Mesendoderm (in vitro differentiated cells): Measurements from ENCODE around the gene FBH1.
"Not testable (repeated sequence)": the region's sequence is repeated elsewhere in the genome, so short reads cannot be mapped to it uniquely, and the experiment has no call there.

Experiments
- DNase-seq: peaks from one replicate; pipeline ENCODE4 v3.0.0; 2013
- H2AK5ac ChIP-seq: 2 replicates; pipeline ENCODE4 v1.6.1; 2013; ENCODE audit warnings: low read length, inconsistent platforms
- H2BK120ac ChIP-seq: 2 replicates; pipeline ENCODE4 v1.6.1; 2013; ENCODE audit warnings: low read depth, mild to moderate bottlenecking, low read length, moderate library complexity, mixed read lengths
- H2BK15ac ChIP-seq: replicated peaks from 2 replicates; pipeline ENCODE4 v1.6.1; 2013; ENCODE audit warnings: low read depth, mild to moderate bottlenecking, moderate library complexity
- H2BK5ac ChIP-seq: 2 replicates; pipeline ENCODE4 v1.6.1; 2013; ENCODE audit warnings: low read length, inconsistent platforms
- H3K18ac ChIP-seq: 2 replicates; pipeline ENCODE4 v1.6.1; 2013; ENCODE audit warnings: mild to moderate bottlenecking, low read length, mixed read lengths
- H3K23ac ChIP-seq: one replicate; pipeline ENCODE4 v1.6.1; 2013; ENCODE audit warnings: low read length
- H3K27ac ChIP-seq: 2 replicates; pipeline ENCODE4 v1.5.1; 2013; ENCODE audit warnings: low read depth, mild to moderate bottlenecking, inconsistent platforms, low read length, moderate library complexity
- H3K27me3 ChIP-seq: 2 replicates; pipeline ENCODE4 v1.6.1; 2013; ENCODE audit warnings: low read length, control low read depth, mild to moderate bottlenecking, inconsistent platforms; ENCODE audit not compliant: insufficient read depth, poor library complexity
- H3K36me3 ChIP-seq: 2 replicates; pipeline ENCODE4 v1.6.1; 2013; ENCODE audit warnings: low read length, inconsistent platforms; ENCODE audit not compliant: control insufficient read depth, insufficient read depth
- H3K4ac ChIP-seq: one replicate; pipeline ENCODE4 v1.6.1; 2013; ENCODE audit warnings: low read depth, mild to moderate bottlenecking, low read length, moderate library complexity
- H3K4me1 ChIP-seq: 2 replicates; pipeline ENCODE4 v1.6.1; 2013; ENCODE audit warnings: low read depth, low read length, inconsistent platforms; ENCODE audit not compliant: control insufficient read depth
- H3K4me2 ChIP-seq: 2 replicates; pipeline ENCODE4 v1.6.1; 2013; ENCODE audit warnings: low read length
- H3K4me3 ChIP-seq: 2 replicates; pipeline ENCODE4 v1.5.1; 2013; ENCODE audit warnings: mild to moderate bottlenecking, low read length
- H3K56ac ChIP-seq: one replicate; pipeline ENCODE4 v1.6.1; 2013; ENCODE audit warnings: low read length
- H3K79me1 ChIP-seq: 2 replicates; pipeline ENCODE4 v1.6.1; 2013; ENCODE audit warnings: low read length, inconsistent platforms
- H3K79me2 ChIP-seq: 2 replicates; pipeline ENCODE4 v1.6.1; 2013; ENCODE audit warnings: mild to moderate bottlenecking, low read length; ENCODE audit not compliant: control insufficient read depth, insufficient read depth
- H3K9ac ChIP-seq: 2 replicates; pipeline ENCODE4 v1.6.1; 2013; ENCODE audit warnings: low read length, inconsistent platforms
- H4K5ac ChIP-seq: one replicate; pipeline ENCODE4 v1.6.1; 2013; ENCODE audit warnings: low read length
- H4K8ac ChIP-seq: one replicate; pipeline ENCODE4 v1.6.1; 2013; ENCODE audit warnings: low read depth, mild to moderate bottlenecking, control low read depth, low read length, moderate library complexity
- WGBS: extraction: QIAGEN DNeasy Blood & Tissue Kit; methylation state at CpG from one replicate; pipeline ENCODE4 v1.1.7; 2013; ENCODE audit warnings: low lambda C conversion rate, missing lambda C conversion rate; ENCODE audit not compliant: insufficient coverage; ENCODE audit errors: extremely low coverage; 5-methylcytosine and 5-hydroxymethylcytosine counted together

FBH1 gene

DNA sequence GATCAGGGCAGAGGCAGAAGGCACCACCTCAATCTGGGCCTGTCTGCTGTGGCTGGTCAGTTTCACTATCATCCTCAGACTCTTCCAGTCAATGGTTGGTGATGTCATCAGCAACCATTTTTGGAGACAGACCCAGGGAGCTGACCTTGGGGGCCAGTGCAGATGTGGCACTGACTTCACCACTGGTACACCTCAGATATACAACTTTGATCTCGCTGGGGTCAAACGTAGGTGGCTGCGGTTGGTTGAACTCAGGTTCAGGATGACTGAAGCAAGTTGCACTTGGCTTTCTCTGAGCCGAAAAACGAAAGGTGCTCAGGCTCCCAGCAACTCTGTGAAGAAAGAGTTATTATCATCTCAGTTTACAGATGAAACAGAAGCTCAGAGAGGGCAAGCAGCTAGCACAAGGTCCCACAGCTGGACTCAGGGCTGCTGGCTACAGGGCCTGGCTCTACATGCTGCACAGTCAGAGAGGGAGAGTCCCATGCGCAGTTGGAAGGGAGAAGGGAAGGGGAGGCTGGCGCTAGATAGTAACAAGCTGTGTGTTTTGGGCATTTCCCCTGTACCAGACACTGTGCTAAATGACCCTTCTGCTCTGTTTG lies 27.6 kb upstream of the FBH1 start:
- H2AK5ac ChIP-seq, result no peak overlapping the region
- no peak for DNase-seq
- H3K36me3 ChIP-seq, result no peaks in the 10 kb centered on the region
- no peaks in the 10 kb centered on the region for H3K27me3 ChIP-seq
- no peak overlapping the region for H3K4me3 ChIP-seq
- no peak overlapping the region for H3K9ac ChIP-seq
- H4K8ac ChIP-seq, result no peak overlapping the region
- H3K23ac ChIP-seq, result no peak overlapping the region
- H4K5ac ChIP-seq, result no peak overlapping the region
- no peak overlapping the region for H3K4me2 ChIP-seq
- H3K18ac ChIP-seq, result no peak overlapping the region
- H3K79me2 ChIP-seq, result no peaks in the 10 kb centered on the region
- no peaks in the 10 kb centered on the region for H3K79me1 ChIP-seq
- H3K4me1 ChIP-seq, result no peaks in the 10 kb centered on the region
- no peak overlapping the region for H2BK5ac ChIP-seq
- H3K4ac ChIP-seq, result no peak overlapping the region
- no peak overlapping the region for H2BK15ac ChIP-seq
- H3K27ac ChIP-seq, result no peak overlapping the region
- no peak overlapping the region for H2BK120ac ChIP-seq
- no CpG with 5 or more reads among the region's 7 CpGs for WGBS
- no peak overlapping the region for H3K56ac ChIP-seq

DNA sequence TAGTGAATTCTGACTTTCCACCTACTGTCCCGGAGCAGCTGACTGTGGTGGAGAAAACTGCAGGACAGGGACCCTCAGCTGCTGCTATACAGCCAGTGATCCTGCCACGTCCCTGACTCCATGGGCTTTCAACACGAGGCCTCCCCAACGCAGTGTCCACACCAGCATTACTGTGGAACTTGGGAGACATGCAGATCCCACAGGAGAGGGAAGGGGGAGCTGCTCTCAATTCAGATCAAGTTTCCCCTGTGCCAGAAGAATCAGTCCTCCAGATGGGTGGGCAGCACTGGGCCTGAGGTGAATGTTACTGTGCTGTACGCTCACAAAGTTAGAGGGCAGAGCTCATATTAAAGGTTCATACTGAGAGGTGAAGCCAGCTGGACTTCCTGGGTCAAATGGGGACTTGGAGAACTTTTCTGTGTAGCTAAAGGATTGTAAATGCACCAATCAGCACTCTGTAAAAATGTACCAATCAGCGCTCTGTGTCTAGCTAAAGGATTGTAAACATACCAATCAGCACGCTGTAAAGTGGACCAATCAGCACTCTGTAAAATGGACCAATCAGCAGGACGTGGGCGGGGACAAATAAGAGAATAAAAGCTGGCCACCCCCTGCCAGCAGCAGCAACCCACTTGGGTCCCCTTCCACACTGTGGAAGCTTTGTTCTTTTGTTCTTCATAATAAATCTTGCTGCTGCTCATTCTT lies 26.9 kb upstream of the FBH1 start:
- H3K9ac ChIP-seq, DNase-seq, H3K27me3 ChIP-seq, H2BK15ac ChIP-seq, H4K5ac ChIP-seq, H3K4me1 ChIP-seq, H3K23ac ChIP-seq, H4K8ac ChIP-seq, H2BK5ac ChIP-seq, H3K18ac ChIP-seq, H3K36me3 ChIP-seq, H3K4me2 ChIP-seq, H2BK120ac ChIP-seq, H3K4ac ChIP-seq, H2AK5ac ChIP-seq, H3K4me3 ChIP-seq, H3K79me2 ChIP-seq, H3K79me1 ChIP-seq, H3K56ac ChIP-seq, H3K27ac ChIP-seq: not testable (repeated sequence)
- no CpG with 5 or more reads among the region's 9 CpGs for WGBS

DNA sequence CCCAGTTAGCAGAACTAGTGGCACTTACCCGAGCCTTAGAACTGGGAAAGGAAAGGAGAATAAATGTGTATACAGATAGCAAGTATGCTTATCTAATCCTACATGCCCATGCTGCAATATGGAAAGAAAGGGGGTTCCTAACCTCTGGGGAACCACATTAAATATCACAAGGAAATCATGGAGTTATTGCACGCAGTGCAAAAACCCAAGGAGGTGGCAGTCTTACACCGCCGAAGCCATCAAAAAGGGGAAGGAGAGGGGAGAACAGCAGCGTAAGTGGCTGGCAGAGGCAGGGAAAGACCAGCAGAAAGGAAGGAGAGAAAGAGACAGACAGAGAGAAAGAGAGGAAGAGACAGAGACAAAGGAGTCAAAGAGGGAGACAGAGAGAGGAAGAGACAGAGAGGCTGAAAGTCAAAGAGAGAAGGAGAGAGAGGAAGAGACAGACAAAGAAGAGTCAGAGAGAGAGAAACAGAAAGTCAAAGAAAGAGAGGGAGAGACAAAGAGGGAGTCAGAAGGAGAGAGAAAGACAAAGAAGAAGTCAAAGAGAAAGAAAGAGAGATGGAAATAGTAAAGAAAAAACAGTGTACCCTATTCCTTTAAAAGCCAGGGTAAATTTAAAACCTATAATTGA lies 23.5 kb upstream of the FBH1 start:
- H3K4me3 ChIP-seq, H3K4me2 ChIP-seq, H3K4me1 ChIP-seq, H3K27me3 ChIP-seq, H3K79me1 ChIP-seq, H3K27ac ChIP-seq, H3K56ac ChIP-seq, H4K5ac ChIP-seq, H2BK120ac ChIP-seq, H2BK5ac ChIP-seq, H3K4ac ChIP-seq, H3K23ac ChIP-seq, H4K8ac ChIP-seq, DNase-seq, H3K36me3 ChIP-seq, H3K79me2 ChIP-seq, H3K18ac ChIP-seq, H2BK15ac ChIP-seq, H2AK5ac ChIP-seq, H3K9ac ChIP-seq: not testable (repeated sequence)
- WGBS, result no CpG with 5 or more reads among the region's 5 CpGs

DNA sequence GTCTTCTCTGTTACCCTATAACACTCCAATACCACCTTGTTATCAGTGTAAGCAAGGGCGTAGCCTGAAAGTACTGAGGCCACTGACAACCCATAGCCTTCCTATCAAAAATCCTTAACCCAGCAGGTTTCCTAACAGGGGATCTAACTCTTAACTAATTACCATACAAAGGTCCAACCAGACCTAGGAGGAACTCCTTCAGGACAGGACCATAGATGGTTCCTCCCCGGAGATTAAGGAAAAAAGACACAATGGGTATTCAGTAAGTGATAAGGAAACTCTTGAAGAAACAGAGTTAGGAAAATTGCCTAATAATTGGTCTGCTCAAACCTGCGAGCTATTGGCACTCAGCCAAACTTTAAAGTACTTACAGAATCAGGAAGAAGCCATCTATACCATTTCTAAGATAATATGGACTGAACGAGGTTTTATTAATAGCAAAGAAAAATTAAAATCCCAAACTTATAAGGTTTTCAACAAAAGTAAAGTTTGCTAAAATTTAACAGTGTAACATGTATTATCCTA lies 22.9 kb upstream of the FBH1 start:
- WGBS, result no CpG with 5 or more reads among the region's 4 CpGs
- not testable (repeated sequence) for H3K27ac ChIP-seq, H3K18ac ChIP-seq, H3K4me3 ChIP-seq, H2BK120ac ChIP-seq, H3K4me1 ChIP-seq, H4K5ac ChIP-seq, H3K9ac ChIP-seq, H3K56ac ChIP-seq, H3K4me2 ChIP-seq, H2AK5ac ChIP-seq, H2BK15ac ChIP-seq, H3K36me3 ChIP-seq, H2BK5ac ChIP-seq, H4K8ac ChIP-seq, H3K79me1 ChIP-seq, H3K79me2 ChIP-seq, H3K4ac ChIP-seq, H3K27me3 ChIP-seq, H3K23ac ChIP-seq
- DNase-seq, result peak; percentile 89

DNA sequence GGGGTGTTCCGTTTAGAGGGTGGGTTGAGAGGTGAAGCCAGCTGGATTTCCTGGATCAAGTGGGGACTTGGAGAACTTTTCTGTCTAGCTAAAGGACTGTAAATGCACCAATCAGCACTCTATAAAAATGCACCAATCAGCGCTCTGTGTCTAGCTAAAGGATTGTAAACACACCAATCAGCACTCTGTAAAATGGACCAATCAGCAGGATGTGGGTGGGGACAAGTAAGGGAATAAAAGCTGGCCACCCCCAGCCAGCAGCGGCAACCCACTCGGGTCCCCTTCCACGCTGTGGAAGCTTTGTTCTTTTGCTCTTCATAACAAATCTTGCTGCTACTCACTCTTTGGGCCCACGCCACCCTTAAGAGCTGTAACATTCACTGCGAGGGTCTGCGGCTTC lies 21.7 kb upstream of the FBH1 start:
- H2BK120ac ChIP-seq, H2AK5ac ChIP-seq, H3K4ac ChIP-seq, H3K27me3 ChIP-seq, H3K23ac ChIP-seq, H3K27ac ChIP-seq, DNase-seq, H3K4me2 ChIP-seq, H4K8ac ChIP-seq, H3K18ac ChIP-seq, H3K9ac ChIP-seq, H3K4me3 ChIP-seq, H4K5ac ChIP-seq, H3K79me1 ChIP-seq, H3K36me3 ChIP-seq, H3K79me2 ChIP-seq, H3K4me1 ChIP-seq, H2BK15ac ChIP-seq, H2BK5ac ChIP-seq, H3K56ac ChIP-seq: not testable (repeated sequence)
- WGBS, result no CpG with 5 or more reads among the region's 8 CpGs
